HEK293 (cell line): ENCODE measurements around the gene DPH5.

Experiments
- HOXA7 ChIP-seq: sonication (generic); formaldehyde crosslinking; IDR thresholded peaks from 2 replicates; pipeline ENCODE4 v1.8.1; 2022; ENCODE audit warnings: missing genetic modification reagents, borderline replicate concordance
- REST ChIP-seq: fragments of 450-650 bp; formaldehyde crosslinking; IDR thresholded peaks from 2 replicates; pipeline ENCODE4 v1.5.1; 2016; ENCODE audit warnings: missing biosample characterization, missing genetic modification characterization
- YY1 ChIP-seq: fragments of 450-650 bp; formaldehyde crosslinking; IDR thresholded peaks from 2 replicates; pipeline ENCODE4 v1.5.1; 2018; ENCODE audit warnings: missing biosample characterization, missing genetic modification characterization
- ZBTB20 ChIP-seq: fragments of 450-650 bp; formaldehyde crosslinking; IDR thresholded peaks from 2 replicates; pipeline ENCODE4 v1.5.1; 2016; ENCODE audit warnings: missing biosample characterization, missing genetic modification characterization
- ZNF148 ChIP-seq: fragments of 450-650 bp; formaldehyde crosslinking; IDR thresholded peaks from 2 replicates; pipeline ENCODE4 v1.5.0; 2017; ENCODE audit warnings: missing biosample characterization, missing genetic modification characterization, borderline replicate concordance
- ZNF311 ChIP-seq: fragments of 450-650 bp; formaldehyde crosslinking; IDR thresholded peaks from 2 replicates; pipeline ENCODE4 v1.5.1; 2017; ENCODE audit warnings: missing biosample characterization, missing genetic modification characterization, borderline replicate concordance
- ZNF324 ChIP-seq: fragments of 450-650 bp; formaldehyde crosslinking; IDR thresholded peaks from 2 replicates; pipeline ENCODE4 v1.5.1; 2016; ENCODE audit warnings: missing biosample characterization, missing genetic modification characterization
- ZNF629 ChIP-seq: fragments of 450-650 bp; formaldehyde crosslinking; IDR thresholded peaks from 2 replicates; pipeline ENCODE4 v1.5.1; 2017; ENCODE audit warnings: missing biosample characterization, missing genetic modification characterization
- ZNF76 ChIP-seq: fragments of 450-650 bp; formaldehyde crosslinking; IDR thresholded peaks from 2 replicates; pipeline ENCODE4; 2016; ENCODE audit warnings: low read depth, missing biosample characterization, missing genetic modification characterization, borderline replicate concordance
- ZNF830 ChIP-seq: fragments of 450-650 bp; IDR thresholded peaks from 2 replicates; pipeline ENCODE4 v1.5.0; 2018; ENCODE audit warnings: missing biosample characterization, missing genetic modification characterization, low read depth, mild to moderate bottlenecking, moderate library complexity
- TF ChIP-seq, protein P1 (sequence below): fragments of 450-650 bp; formaldehyde crosslinking; IDR thresholded peaks from 2 replicates; pipeline ENCODE4 v1.5.1; 2016; ENCODE audit warnings: missing biosample characterization, missing genetic modification characterization
- TF ChIP-seq, protein P2 (sequence below): fragments of 450-650 bp; formaldehyde crosslinking; IDR thresholded peaks from 2 replicates; pipeline ENCODE4 v1.5.1; 2016; ENCODE audit warnings: missing biosample characterization, missing genetic modification characterization
- TF ChIP-seq, protein P3 (sequence below): fragments of 450-650 bp; formaldehyde crosslinking; conservative IDR thresholded peaks from 2 replicates; pipeline ENCODE4 v1.5.1; 2016; ENCODE audit warnings: low read depth, missing biosample characterization, missing genetic modification characterization

DNA sequence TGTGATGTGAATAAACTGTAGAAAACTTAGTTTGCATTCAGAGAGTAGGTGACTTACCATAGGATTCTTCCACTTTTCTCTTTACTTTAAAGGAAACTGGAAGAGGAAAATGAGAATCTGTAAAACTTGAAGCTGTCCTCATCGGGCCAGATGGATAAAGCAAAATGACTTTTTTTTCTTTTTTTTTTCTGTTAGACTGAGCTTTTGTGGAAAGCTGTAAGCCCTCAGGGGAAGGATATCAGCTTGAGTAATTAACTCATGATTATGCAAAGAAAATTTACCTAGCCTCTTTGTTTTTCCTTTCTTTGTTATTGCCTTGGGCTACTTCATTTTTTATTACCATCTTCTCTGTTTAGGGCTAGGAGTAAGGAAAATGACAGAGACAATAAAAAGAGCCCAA lies 53.4 kb downstream of the DPH5 start:
- TF ChIP-seq ZNF629 (tag by site-specific recombination) (no peak), ZNF148 (tag by site-specific recombination) (no peak), ZBTB20 (no peak), ZNF830 (tag by site-specific recombination) (no peak), ZNF324 (tag by site-specific recombination) (no peak), ZNF76 (no peak), REST (tag by site-specific recombination) (no peak), ZNF311 (tag by site-specific recombination) (no peak), HOXA7 (CRISPR knock-in tag) (no peak), YY1 (tag by site-specific recombination) (no peak)
- TF ChIP-seq, protein P1, sequence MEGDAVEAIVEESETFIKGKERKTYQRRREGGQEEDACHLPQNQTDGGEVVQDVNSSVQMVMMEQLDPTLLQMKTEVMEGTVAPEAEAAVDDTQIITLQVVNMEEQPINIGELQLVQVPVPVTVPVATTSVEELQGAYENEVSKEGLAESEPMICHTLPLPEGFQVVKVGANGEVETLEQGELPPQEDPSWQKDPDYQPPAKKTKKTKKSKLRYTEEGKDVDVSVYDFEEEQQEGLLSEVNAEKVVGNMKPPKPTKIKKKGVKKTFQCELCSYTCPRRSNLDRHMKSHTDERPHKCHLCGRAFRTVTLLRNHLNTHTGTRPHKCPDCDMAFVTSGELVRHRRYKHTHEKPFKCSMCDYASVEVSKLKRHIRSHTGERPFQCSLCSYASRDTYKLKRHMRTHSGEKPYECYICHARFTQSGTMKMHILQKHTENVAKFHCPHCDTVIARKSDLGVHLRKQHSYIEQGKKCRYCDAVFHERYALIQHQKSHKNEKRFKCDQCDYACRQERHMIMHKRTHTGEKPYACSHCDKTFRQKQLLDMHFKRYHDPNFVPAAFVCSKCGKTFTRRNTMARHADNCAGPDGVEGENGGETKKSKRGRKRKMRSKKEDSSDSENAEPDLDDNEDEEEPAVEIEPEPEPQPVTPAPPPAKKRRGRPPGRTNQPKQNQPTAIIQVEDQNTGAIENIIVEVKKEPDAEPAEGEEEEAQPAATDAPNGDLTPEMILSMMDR (tag by site-specific recombination), result no peak
- TF ChIP-seq, protein P2, sequence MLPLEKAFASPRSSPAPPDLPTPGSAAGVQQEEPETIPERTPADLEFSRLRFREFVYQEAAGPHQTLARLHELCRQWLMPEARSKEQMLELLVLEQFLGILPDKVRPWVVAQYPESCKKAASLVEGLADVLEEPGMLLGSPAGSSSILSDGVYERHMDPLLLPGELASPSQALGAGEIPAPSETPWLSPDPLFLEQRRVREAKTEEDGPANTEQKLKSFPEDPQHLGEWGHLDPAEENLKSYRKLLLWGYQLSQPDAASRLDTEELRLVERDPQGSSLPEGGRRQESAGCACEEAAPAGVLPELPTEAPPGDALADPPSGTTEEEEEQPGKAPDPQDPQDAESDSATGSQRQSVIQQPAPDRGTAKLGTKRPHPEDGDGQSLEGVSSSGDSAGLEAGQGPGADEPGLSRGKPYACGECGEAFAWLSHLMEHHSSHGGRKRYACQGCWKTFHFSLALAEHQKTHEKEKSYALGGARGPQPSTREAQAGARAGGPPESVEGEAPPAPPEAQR (tag by site-specific recombination), result no peak
- TF ChIP-seq, protein P3, sequence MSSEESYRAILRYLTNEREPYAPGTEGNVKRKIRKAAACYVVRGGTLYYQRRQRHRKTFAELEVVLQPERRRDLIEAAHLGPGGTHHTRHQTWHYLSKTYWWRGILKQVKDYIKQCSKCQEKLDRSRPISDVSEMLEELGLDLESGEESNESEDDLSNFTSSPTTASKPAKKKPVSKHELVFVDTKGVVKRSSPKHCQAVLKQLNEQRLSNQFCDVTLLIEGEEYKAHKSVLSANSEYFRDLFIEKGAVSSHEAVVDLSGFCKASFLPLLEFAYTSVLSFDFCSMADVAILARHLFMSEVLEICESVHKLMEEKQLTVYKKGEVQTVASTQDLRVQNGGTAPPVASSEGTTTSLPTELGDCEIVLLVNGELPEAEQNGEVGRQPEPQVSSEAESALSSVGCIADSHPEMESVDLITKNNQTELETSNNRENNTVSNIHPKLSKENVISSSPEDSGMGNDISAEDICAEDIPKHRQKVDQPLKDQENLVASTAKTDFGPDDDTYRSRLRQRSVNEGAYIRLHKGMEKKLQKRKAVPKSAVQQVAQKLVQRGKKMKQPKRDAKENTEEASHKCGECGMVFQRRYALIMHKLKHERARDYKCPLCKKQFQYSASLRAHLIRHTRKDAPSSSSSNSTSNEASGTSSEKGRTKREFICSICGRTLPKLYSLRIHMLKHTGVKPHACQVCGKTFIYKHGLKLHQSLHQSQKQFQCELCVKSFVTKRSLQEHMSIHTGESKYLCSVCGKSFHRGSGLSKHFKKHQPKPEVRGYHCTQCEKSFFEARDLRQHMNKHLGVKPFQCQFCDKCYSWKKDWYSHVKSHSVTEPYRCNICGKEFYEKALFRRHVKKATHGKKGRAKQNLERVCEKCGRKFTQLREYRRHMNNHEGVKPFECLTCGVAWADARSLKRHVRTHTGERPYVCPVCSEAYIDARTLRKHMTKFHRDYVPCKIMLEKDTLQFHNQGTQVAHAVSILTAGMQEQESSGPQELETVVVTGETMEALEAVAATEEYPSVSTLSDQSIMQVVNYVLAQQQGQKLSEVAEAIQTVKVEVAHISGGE (tag by site-specific recombination), result no peak
